ENCODE measurements around the gene DNAH14. TPM values are rescaled to one million over a fixed set of nuclear protein-coding genes. Genes with fewer than 3 reads are reported as not detected.

Gene DNAH14
- total and polyA plus RNA-seq, 2 donors from 2014 or later, result 6.6 to 25.1 TPM

GRCh38 chr1:225427235-225428067, 498.0 kb downstream of the DNAH14 start, which contains the start of gene LBR:
TSS of gene LBR (minus strand) at chr1:225428038. CDS start at chr1:225424075, 3,963 bp downstream.
- Histone ChIP-seq H3K27ac (ENCODE audit: low read depth in 2 of 2, low read length in 2 of 2) (peak within 1 kb of the TSS; percentile 93 to 95), H3K27me3 (ENCODE audit: control insufficient read depth, insufficient read depth, low read length) (no peaks in the 10 kb centered on the region), H3K9me3 (ENCODE audit: control insufficient read depth in 2 of 3, insufficient read depth in 1 of 3, low read length in 3 of 3) (no peaks in the 10 kb centered on the region), H3K4me3 (ENCODE audit: low read length in 3 of 3) (peak within 1 kb of the TSS; percentile 57 to 83 (median 78)), H3K9ac (ENCODE audit: low read length in 3 of 3) (peak within 1 kb of the TSS; percentile 39 to 97 (median 82)), H3K4me1 (ENCODE audit: control insufficient read depth in 2 of 3, insufficient read depth in 2 of 3, low read depth in 1 of 3, low read length in 3 of 3) (peaks cover 5 to 22% (median 15%) of the 10 kb centered on the region in 3 donors), H3K36me3 (ENCODE audit: control insufficient read depth in 2 of 3, insufficient read depth in 3 of 3, low read length in 3 of 3) (no peaks in the 10 kb centered on the region)
- no peak for FAIRE-seq
- DNase-seq, result peak in 4 of 5 donors; percentile 61 to 89 (median 72)
- no peak for TF ChIP-seq CTCF (IDR thresholded peaks at IDR 0.05; ENCODE audit: borderline replicate concordance, extremely low read depth, insufficient read depth)
- intact Hi-C loops (cut with DNase I), result no loop called here

GRCh38 chr1:225428068-225428880, 498.8 kb downstream of the DNAH14 start:
- no peak for TF ChIP-seq CTCF (IDR thresholded peaks at IDR 0.05; ENCODE audit: borderline replicate concordance, extremely low read depth, insufficient read depth)
- H3K36me3 ChIP-seq (ENCODE audit: control insufficient read depth in 2 of 3, insufficient read depth in 3 of 3, low read length in 3 of 3), result no peaks in the 10 kb centered on the region
- intact Hi-C loops (cut with DNase I), result no loop called here
- peaks cover 5 to 16% (median 14%) of the 10 kb centered on the region in 3 donors for H3K4me1 ChIP-seq (ENCODE audit: control insufficient read depth in 2 of 3, insufficient read depth in 2 of 3, low read depth in 1 of 3, low read length in 3 of 3)
- H3K4me3 ChIP-seq (ENCODE audit: low read length in 3 of 3), result peak overlapping the region; percentile 56 to 83 (median 78)
- no peaks in the 10 kb centered on the region for H3K9me3 ChIP-seq (ENCODE audit: control insufficient read depth in 2 of 3, insufficient read depth in 1 of 3, low read length in 3 of 3)
- peak overlapping the region; percentile 39 to 97 (median 82) for H3K9ac ChIP-seq (ENCODE audit: low read length in 3 of 3)
- H3K27ac ChIP-seq (ENCODE audit: low read depth in 2 of 2, low read length in 2 of 2), result peak overlapping the region; percentile 93 to 95
- H3K27me3 ChIP-seq (ENCODE audit: control insufficient read depth, insufficient read depth, low read length), result no peaks in the 10 kb centered on the region
- peak; percentile 94 to 98 (median 96) for DNase-seq
- FAIRE-seq, result no peak

- TF ChIP-seq CTCF (IDR thresholded peaks at IDR 0.05; ENCODE audit: borderline replicate concordance, extremely low read depth, insufficient read depth), result no peak
- H3K4me1 ChIP-seq (ENCODE audit: control insufficient read depth in 2 of 3, insufficient read depth in 2 of 3, low read depth in 1 of 3, low read length in 3 of 3), result peaks cover 5 to 11% (median 9%) of the 10 kb centered on the region in 3 donors
- DNase-seq (no peak), FAIRE-seq (no peak)
- peak overlapping the region in 1 of 2 donors; percentile 95 for H3K27ac ChIP-seq (ENCODE audit: low read depth in 2 of 2, low read length in 2 of 2)
- H3K4me3 ChIP-seq (ENCODE audit: low read length in 3 of 3), result peak overlapping the region; percentile 56 to 83 (median 78)
- H3K9ac ChIP-seq (ENCODE audit: low read length in 3 of 3), result peak overlapping the region; percentile 39 to 97 (median 82)
- H3K36me3 ChIP-seq (ENCODE audit: control insufficient read depth in 2 of 3, insufficient read depth in 3 of 3, low read length in 3 of 3), result no peaks in the 10 kb centered on the region
- no peaks in the 10 kb centered on the region for H3K9me3 ChIP-seq (ENCODE audit: control insufficient read depth in 2 of 3, insufficient read depth in 1 of 3, low read length in 3 of 3)
- intact Hi-C loops (cut with DNase I), result no loop called here
- no peaks in the 10 kb centered on the region for H3K27me3 ChIP-seq (ENCODE audit: control insufficient read depth, insufficient read depth, low read length)
These were observed 499.5 kb downstream of the DNAH14 start for GRCh38 chr1:225428881-225429455.
